Activated CD4-positive, alpha-beta T cell treated with anti-CD3 and anti-CD28 coated beads for 48 hours (primary cell): Measurements from ENCODE around the gene CFD.
A peak's percentile ranks its signal among the peaks of the same experiment; 100 is the strongest.
"Not testable (repeated sequence)": the region's sequence is repeated elsewhere in the genome, so short reads cannot be mapped to it uniquely, and the experiment has no call there.

Experiments
- DNase-seq: peaks from one replicate; pipeline ENCODE4 v3.0.0-alpha.2; 2020

The CFD gene

GRCh38 chr19:888581-889385, 29.3 kb downstream of the CFD start:
- peak; percentile 63 for DNase-seq

- DNase-seq, result no peak
These were observed 30.3 kb downstream of the CFD start for GRCh38 chr19:889662-890295.

- DNase-seq, result no peak
These were observed 31.4 kb downstream of the CFD start for GRCh38 chr19:890831-891230.

GRCh38 chr19:891421-892200, 32.1 kb downstream of the CFD start:
- not testable (repeated sequence) for DNase-seq

GRCh38 chr19:892243-892893, 32.9 kb downstream of the CFD start:
- no peak for DNase-seq

- peak; percentile 92 for DNase-seq
These were observed 33.6 kb downstream of the CFD start, which contains the start of the genes MED16 and RNU6-9 for GRCh38 chr19:892894-893689. Gene MED16, minus strand, starts transcription at chr19:893187. Its CDS starts 2,056 bp downstream, at chr19:891131. Gene RNU6-9, plus strand, starts transcription at chr19:893484.

- no peak for DNase-seq
These were observed 37.0 kb downstream of the CFD start for GRCh38 chr19:896434-896833.

GRCh38 chr19:896999-897398, 37.5 kb downstream of the CFD start:
- DNase-seq, result no peak

GRCh38 chr19:897442-898039, 38.1 kb downstream of the CFD start:
- no peak for DNase-seq

GRCh38 chr19:898663-899062, 39.2 kb downstream of the CFD start:
- DNase-seq, result peak; percentile 58

GRCh38 chr19:899336-900042, 40.0 kb downstream of the CFD start:
- no peak for DNase-seq

- DNase-seq, result peak; percentile 22
These were observed 40.5 kb downstream of the CFD start for GRCh38 chr19:900043-900301.

- peak; percentile 40 for DNase-seq
These were observed 41.0 kb downstream of the CFD start for GRCh38 chr19:900302-901111.

GRCh38 chr19:901216-902092, 42.0 kb downstream of the CFD start:
- no peak for DNase-seq

GRCh38 chr19:902093-902370, 42.6 kb downstream of the CFD start:
- no peak for DNase-seq

- no peak for DNase-seq
These were observed 43.2 kb downstream of the CFD start for GRCh38 chr19:902446-903226.

- no peak for DNase-seq
These were observed 43.9 kb downstream of the CFD start for GRCh38 chr19:903266-903797.

- DNase-seq, result no peak
These were observed 45.1 kb downstream of the CFD start for GRCh38 chr19:904545-904944.

- no peak for DNase-seq
These were observed 47.0 kb downstream of the CFD start for GRCh38 chr19:906480-906879.
